GM19238 (cell line): ENCODE results near the gene GALR2.

Experiments
- DNase-seq: peaks from one replicate; pipeline ENCODE4 v3.0.0; 2011; ENCODE audit warnings: low spot score; ENCODE audit not compliant: insufficient read length

Gene GALR2

GRCh38 chr17:76079956-76080767 is 5.6 kb downstream of the GALR2 start:
- no peak for DNase-seq

DNA sequence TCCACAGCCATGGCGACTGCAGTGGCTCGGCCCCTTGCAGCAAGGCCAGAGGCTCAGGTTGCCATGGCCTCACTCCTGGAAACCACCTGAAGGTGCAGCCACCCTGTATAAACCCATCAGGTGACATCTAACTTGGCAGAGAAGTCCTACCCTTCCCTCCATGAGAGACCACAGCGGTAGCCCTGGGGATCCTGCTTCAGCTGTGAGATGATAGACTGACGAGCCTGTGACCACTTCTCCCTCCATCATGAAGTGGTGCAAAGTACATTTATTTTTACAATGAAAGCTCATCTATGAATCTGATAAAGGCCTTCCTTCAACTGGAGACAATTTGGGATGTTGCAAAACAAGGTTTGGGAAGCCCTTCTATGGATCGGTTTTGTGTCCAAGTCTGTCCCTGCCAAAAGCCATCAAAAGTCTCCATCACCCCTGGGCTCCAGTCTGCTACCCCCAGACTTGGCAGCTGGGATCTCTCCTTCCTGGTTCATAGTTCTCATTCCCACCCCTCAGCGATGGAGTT is 6.2 kb downstream of the GALR2 start:
- DNase-seq, result no peak

GRCh38 chr17:76081295-76082210 is 7.0 kb downstream of the GALR2 start:
- DNase-seq, result no peak

DNA sequence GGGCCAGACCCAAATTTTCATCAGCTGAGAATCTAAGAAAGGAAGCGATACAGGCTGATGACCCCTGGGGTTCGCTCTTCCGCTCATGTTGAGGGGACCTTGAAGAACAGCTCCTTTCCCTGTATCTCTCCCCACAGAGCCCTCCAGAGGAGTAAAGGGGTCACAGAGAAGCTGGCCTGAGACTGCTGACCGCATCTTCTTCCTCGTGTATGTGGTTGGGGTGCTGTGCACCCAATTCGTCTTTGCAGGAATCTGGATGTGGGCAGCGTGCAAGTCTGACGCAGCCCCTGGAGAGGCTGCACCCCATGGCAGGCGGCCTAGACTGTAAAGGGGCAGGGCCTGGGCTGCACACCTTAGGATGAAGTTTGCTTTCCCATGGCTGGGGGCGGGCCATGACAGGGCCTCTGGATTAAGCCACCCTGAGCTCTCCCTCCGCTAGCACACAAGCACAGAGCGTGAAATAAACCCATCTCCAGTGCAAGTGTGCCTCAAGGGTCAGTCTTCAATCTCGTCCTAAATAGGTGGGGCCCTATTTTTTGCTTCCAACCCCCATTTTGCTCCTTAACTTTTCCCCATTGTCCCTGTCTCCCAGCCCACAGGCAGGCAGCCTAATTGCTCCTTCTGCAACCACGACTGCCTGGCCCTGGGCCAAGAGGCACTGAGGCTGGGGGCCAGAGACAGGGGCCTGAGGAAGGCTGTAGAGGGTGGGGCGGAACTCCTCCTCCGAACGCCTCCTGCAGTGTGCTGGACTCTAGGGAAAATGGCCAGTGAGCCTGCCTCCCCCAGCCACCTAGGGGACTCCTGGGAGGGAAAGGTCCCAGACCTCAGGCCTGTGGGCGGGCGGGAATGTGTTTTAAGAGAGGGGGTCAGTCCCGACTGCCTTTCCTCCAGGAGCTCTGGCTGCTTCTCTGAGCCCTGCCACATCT is 8.0 kb downstream of the GALR2 start:
- no peak for DNase-seq

DNA sequence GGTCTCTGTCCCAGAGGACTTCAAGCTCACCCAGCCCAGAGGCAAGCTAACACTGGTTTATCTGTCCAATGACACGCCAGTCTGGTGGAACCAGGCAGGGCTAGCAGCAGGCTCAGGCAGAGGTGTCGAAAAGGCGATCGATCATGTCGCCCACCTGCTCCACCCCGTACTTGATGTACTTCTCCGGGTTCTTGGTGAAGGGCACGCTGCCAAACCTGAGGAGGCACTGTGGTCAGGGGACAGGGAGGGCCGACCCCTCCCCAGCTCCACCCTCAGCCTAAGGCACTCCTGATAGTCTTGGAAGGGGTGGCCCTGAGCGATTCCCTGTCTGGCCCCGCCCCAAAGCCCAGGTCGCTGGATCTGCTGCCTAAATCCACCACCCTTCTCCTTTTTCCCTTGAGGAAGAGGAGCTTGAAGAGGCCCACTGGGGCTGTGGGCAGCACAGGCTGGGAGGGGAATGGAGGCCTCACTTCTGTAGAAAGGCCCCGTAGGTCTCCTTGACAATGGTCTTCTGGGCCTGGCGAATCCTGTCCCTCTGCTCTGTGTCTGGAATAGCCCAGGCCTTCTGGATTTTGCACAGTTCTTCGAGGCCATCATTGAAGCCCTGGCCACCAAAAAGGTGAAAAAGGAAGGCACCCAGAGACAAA is 9.1 kb downstream of the GALR2 start:
- DNase-seq, result no peak

- no peak for DNase-seq
Observed at GRCh38 chr17:76085066-76085730, 10.6 kb downstream of the GALR2 start.

- DNase-seq, result peak; percentile 1
Observed at GRCh38 chr17:76085731-76086366, 11.3 kb downstream of the GALR2 start.

DNA sequence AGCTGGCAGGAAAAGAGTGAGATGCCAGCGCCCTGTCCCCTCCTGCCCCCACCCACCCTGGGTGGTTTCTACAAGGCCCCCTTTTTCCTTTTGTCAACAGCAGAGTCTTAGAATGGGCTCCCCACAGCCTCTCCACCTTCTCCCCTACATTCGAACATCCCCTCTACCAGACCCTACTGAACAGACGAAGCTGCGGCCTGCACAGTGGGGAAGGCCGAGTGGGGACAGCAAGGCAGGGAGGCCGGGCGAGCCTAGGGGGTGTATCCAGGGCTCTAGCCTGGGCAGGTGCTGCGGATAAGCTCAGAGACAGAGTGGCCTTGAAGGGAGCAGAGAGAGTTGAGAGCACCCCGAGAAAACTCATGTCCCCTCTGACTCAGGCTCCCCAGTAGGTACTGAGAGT is 11.8 kb downstream of the GALR2 start:
- peak; percentile 0 for DNase-seq

DNA sequence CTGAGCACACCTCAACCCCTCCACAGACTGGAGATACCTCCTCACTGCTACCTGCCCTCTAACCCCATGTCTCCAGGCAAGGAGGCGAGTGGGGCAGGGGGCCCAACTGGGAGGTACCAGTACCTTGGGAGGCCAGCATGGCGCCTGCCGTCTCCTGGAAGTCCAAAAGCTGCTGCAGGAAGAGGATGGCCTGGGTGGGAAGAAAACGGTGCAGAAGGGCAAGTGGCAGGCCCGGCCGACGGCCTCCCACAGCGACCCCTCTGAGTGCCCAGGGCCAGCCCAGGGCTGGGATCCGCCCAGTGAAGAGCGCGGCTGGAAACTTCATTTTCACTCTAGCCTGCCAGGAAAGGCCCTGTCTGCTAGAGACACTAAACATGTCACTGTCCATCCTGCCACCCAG is 12.9 kb downstream of the GALR2 start:
- DNase-seq, result no peak

DNA sequence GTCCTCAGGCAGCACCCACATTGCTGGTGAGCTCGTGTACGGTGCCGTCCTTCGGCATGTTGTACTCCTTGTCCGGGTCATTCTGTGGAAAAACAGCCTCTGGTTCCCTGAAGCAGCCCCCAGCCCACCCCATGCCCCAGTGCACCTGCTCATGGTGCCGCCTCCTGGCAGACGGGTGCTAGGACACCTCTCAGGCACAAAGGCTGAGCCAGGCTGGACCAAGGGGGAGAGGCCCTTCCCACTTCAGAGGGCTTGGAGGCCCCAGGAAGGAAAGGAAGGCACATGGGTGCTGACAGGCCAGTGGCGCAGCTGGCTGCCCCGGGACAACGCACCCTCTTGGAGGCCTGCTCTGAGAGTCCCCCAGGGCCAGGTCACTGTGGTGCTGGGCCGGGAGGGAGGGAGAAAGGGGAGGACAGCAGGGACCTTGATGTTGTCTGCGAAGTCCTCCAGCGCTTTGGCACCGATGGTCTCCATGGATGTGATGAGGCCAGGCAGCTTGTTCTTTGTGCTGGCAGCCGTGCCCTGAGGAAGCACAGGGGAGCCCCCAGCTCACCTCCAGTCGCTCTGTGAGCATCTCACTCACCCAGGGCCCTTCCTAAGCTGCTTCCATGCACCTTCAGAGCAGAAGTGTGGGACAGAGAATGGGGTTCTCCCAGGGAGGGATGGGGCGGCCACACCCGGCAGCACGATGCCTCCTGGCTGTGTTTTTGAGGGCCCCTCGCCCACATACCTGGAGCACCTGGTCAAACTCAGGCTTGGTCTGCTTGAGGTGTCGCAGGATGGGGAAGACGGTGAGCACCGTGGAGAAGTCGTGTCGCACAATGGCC is 13.7 kb downstream of the GALR2 start:
- DNase-seq, result peak; percentile 1

- DNase-seq, result no peak
Observed at GRCh38 chr17:76088868-76089576, 14.4 kb downstream of the GALR2 start.

GRCh38 chr17:76089680-76090516 is 15.3 kb downstream of the GALR2 start:
- DNase-seq, result peak; percentile 0

- peak; percentile 1 for DNase-seq
Observed at GRCh38 chr17:76090517-76091129, 16.0 kb downstream of the GALR2 start.

DNA sequence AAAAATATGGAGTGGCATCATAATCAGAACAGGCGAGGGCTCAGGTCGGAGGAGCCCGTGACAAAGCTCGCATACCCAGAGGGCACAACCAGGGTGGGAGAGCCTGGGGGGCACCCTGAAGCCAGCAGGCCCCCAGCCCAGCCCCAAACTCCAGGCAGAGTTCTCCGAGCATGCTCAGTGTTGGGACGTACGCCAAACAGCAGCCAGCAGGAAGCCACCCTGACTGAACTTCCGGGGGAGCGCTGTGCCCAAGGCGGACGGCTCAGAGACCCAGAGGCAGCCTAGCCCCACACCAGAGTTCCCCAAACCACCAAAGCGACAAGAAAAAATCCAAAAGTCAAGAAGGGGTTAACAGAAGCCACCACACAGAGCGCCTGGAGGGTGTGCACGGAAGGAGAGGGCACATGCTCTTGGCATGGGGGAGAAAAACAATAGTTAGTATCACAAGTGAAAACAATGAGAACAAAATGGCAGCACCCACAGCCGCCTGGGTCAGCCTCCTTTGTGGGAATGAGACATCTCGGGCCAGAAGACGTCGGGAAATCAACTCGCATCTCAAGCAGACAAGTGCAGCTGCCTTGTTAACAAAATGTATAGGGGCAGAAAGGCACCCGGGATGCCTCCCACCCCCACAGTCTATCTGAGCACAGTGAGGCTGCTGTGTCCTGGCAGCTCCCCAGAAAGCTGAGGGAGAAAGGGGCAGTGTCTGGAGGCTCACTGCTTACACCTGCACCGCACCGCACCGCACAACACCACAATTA is 17.1 kb downstream of the GALR2 start:
- peak; percentile 0 for DNase-seq

- DNase-seq, result peak; percentile 0
Observed at GRCh38 chr17:76092526-76093413, 18.2 kb downstream of the GALR2 start.
